Effector CD4-positive, alpha-beta T cell (primary cell): Measurements from ENCODE around the gene DENND1B.

Source experiments
- DNase-seq: peaks from one replicate; pipeline ENCODE4 v3.0.0-alpha.2; 2020
- total RNA-seq: gene quantifications from one replicate; lab custom pipeline; 2026; lab: John Stamatoyannopoulos, UW

DENND1B gene
- total RNA-seq, result 43.9 reads per million, percentile 65 among the genes with 10 or more reads in this experiment

- peak; percentile 74 for DNase-seq
Observed at GRCh38 chr1:197775282-197776262, at the start of gene DENND1B. Gene DENND1B (minus strand): TSS chr1:197775480. CDS start chr1:197775155, 325 bp downstream.

GRCh38 chr1:197814306-197814705 lies 39.0 kb upstream of the DENND1B start:
- no peak for DNase-seq

- DNase-seq, result no peak
Observed at GRCh38 chr1:197813741-197814140, 38.5 kb upstream of the DENND1B start.

GRCh38 chr1:197811769-197812168 lies 36.5 kb upstream of the DENND1B start:
- no peak for DNase-seq

- no peak for DNase-seq
Observed at GRCh38 chr1:197810812-197811211, 35.5 kb upstream of the DENND1B start.

GRCh38 chr1:197808880-197809279 lies 33.6 kb upstream of the DENND1B start:
- DNase-seq, result no peak

GRCh38 chr1:197807739-197808453 lies 32.6 kb upstream of the DENND1B start:
- DNase-seq, result no peak

GRCh38 chr1:197807216-197807615 lies 31.9 kb upstream of the DENND1B start:
- DNase-seq, result no peak

GRCh38 chr1:197806718-197807117 lies 31.4 kb upstream of the DENND1B start:
- no peak for DNase-seq

- no peak for DNase-seq
Observed at GRCh38 chr1:197801684-197802083, 26.4 kb upstream of the DENND1B start.

- DNase-seq, result no peak
Observed at GRCh38 chr1:197801111-197801482, 25.8 kb upstream of the DENND1B start.

GRCh38 chr1:197800379-197801110 lies 25.3 kb upstream of the DENND1B start:
- no peak for DNase-seq

GRCh38 chr1:197799271-197799670 lies 24.0 kb upstream of the DENND1B start:
- no peak for DNase-seq

GRCh38 chr1:197798492-197798891 lies 23.2 kb upstream of the DENND1B start:
- no peak for DNase-seq

- no peak for DNase-seq
Observed at GRCh38 chr1:197797010-197797409, 21.7 kb upstream of the DENND1B start.

- DNase-seq, result no peak
Observed at GRCh38 chr1:197788741-197789739, 13.8 kb upstream of the DENND1B start.

- no peak for DNase-seq
Observed at GRCh38 chr1:197787623-197788536, 12.6 kb upstream of the DENND1B start.

- no peak for DNase-seq
Observed at GRCh38 chr1:197787056-197787455, 11.8 kb upstream of the DENND1B start.

GRCh38 chr1:197786280-197786679 lies 11.0 kb upstream of the DENND1B start:
- no peak for DNase-seq

GRCh38 chr1:197783510-197783948 lies 8.2 kb upstream of the DENND1B start:
- DNase-seq, result no peak
